Ramos (cell line): Measurements from ENCODE around the gene ZBTB4.

Source experiments
- in situ Hi-C: fragments of 300-500 bp; cut with MboI; formaldehyde crosslinking; loops from one replicate; pipeline ENCODE4 v1.14.3; 2022; ENCODE audit warnings: low sequenced_read_pairs; ENCODE audit not compliant: unreplicated experiment

Gene ZBTB4

DNA sequence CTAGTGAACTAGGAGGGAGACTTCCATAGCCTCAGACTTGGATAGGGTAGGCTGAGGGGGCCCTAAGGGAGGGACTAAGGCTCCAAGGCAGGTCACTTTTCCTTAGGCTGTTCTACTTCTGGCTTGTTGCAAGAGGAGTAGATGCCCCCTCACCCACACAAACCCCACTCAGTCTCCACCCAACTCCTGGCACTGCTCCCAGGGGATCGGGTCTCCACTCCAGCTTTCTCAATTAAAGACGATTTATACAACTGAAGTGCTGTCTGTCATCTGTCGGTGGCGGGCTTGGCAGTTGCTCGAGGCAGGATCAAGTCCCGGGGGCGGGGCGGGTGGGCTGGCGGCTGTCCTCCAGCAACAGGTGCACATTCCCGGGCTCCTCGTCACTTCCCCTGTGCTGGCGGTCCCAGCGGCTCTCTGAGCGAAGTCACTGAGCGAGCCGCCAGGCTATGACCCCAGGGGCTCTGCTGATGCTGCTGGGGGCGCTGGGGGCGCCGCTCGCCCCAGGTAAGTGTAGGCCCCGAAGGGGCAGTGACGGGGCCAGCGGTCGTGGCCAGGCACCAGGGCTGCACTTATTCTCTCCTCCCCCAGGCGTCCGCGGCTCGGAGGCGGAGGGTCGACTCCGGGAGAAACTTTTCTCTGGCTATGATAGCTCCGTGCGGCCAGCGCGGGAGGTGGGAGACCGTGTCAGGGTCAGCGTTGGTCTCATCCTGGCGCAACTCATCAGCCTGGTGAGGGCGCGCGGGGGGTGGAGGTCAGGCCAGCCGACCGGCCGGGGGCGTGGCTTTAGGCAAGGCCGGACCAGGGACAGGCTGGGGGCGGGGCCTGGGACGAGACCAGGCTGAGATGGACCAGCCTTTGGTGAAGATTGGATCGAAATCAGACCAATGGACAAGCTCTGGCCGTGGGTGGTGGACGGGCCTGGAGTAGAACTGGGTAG lies 34.5 kb downstream of the ZBTB4 start, which contains the start of gene CHRNB1:
Gene CHRNB1, plus strand, starts transcription at position 380 of the 937 bp plus-strand sequence. Its CDS starts 67 bp downstream, at position 447.
- in situ Hi-C loops, result no loop called here

DNA sequence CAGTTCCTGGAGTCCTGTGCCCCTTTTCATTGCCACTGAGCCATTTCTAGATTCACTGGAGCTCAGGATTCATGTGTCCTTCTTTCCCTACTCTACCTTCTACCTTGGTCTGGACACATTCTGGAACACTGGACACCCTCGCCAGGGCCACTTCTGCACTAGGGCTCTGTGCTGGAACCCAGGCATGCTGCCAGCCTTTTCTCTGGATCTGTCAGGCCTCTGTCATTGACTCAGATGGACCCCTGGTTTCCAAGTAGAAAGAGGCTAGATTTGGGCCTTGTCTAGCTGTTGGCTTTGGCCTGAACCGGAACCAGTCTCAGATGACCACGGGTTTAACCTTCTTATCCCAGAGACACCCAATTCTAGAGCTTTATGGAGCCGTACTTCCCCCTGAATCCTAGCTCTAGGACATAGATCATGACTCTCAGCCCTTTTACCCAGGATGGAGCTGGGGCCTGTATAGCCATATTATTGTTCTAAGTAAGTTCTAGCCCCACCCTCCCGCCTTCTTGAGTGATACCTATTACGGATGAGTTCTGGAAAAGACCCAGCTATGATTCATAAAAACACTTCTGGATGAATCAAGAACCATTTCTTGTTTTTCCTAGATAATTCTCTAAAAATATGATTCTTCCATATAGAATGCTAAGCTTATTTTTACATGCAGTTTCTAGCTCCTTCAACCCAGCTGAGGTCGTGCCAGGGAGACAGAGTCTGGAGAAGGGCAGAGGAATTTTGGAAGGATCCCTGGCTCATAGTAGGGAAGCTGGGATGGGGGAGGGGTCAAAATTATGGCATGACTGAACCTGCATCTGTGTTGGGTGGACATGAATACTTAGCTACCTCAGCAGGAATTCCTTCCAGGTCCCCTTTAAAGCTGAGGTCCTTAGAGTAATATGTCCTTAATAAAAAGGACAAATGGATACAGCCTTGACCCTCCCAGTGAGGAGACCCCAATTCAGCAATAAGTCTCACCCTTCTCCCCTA lies 35.6 kb downstream of the ZBTB4 start:
- in situ Hi-C loops, result no loop called here

DNA sequence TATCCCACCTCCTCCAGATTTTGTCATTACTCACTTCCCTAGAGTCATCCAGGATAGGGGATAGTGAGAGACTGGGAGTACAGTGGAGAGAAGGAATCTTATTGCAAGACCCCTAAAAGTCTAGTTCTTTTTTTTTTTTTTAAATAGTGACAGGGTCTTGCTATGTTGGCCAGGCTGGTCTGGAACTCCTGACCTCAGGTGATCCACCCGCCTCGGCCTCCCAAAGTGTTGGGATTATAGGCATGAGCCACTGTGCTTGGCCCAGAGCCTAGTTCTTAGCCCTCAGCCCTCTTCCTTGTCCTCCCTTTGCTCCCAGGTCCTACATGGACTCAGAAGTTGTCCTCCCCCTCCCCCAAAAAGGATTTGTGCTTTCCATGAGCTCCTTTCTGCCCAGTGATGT lies 37.3 kb downstream of the ZBTB4 start:
- in situ Hi-C loops, result no loop called here

DNA sequence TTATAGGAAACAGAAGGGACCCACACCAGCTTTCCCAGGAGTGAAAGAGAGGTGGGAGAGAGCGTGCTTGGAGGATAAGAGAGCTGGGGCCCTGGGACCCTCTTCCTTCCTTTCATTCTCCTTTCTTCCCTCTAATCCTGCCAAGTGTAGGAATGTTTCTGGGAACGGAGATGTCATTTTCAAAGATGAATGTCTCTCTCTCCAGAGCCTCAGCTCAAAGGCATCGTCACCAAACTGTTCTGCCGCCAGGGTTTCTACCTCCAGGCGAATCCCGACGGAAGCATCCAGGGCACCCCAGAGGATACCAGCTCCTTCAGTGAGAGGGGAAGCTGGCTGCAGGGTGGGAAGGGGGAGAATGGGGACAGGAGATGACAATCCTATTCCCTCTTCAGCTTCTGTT lies 38.2 kb downstream of the ZBTB4 start:
- in situ Hi-C loops, result no loop called here

DNA sequence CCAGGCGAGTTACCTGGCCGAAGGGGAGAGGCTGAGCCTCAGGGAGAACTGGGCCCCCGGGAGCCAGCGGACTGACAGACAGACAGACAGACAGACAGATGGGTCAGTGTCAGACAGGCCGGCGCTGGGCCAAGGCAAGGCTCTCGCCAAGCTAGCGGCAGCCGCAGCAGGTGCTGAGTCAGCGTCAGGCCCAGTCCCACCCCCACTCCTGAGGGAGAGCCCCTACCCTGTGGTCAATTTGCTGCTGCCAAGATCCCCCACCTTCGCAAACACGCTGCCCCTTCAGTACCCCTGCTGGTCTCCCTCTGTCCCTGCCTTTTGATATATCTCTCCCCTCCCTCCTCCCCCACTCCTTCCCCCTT lies 38.6 kb downstream of the ZBTB4 start:
- in situ Hi-C loops, result no loop called here

DNA sequence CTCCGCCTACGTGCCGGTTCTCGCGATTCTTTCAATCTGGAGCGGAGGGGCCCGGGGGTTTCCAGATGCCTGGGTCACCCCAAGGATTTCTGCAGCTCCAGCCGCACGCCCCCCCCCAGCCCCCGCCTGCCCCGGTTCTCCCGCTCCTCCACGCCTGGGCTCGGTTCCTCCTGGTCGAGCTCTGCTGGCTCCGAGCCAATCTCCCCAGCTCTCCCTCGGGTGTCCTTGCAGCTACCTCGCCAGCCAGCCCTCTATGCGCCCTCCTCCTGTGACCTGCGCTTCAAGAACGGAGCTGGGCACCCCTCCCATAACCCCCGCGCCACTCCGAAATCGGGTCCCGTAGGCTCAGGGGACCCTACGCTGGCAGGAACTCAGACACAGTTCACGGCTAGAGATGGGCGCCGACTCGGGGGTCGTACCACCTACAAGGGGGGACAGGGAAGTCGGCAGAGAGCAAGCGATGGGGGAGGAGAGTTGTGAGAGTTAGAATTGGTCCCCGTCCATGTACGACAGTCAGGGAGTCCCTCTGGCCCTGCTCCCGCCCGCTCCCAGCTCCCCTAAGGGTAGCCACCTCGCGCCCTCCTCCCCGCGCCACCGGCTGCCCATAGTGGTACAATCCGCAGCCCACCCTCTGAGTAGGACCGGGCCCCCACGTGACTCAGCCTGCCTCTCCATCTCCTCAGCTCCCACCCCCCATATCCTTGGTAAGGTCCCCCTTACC lies 39.2 kb downstream of the ZBTB4 start:
- in situ Hi-C loops, result no loop called here

DNA sequence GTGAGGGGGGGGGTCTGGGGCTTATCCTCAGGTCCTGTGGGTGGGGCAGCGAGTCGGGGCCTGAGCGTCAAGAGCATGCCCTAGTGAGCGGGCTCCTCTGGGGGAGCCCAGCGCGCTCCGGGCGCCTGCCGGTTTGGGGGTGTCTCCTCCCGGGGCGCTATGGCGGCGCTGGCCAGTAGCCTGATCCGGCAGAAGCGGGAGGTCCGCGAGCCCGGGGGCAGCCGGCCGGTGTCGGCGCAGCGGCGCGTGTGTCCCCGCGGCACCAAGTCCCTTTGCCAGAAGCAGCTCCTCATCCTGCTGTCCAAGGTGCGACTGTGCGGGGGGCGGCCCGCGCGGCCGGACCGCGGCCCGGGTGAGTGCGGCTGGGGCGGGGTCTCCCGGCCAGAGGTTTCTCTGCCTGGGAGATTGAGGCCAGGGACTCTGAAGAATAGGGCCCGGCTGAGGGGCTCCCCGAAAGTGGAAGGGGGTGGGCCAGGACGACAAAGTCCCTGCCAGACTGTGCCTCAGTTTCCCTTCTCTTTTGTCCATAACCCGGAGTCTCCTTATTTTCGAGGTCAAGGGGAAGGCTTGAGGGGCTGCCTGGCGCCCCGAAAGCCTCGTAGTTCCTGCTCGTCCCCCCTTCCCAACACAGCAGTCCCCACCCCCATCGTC lies 39.8 kb downstream of the ZBTB4 start, which contains the start of gene FGF11:
Gene FGF11, plus strand, starts transcription at position 51 of the 651 bp plus-strand sequence. Its CDS starts 109 bp downstream, at position 160.
- in situ Hi-C loops, result no loop called here

DNA sequence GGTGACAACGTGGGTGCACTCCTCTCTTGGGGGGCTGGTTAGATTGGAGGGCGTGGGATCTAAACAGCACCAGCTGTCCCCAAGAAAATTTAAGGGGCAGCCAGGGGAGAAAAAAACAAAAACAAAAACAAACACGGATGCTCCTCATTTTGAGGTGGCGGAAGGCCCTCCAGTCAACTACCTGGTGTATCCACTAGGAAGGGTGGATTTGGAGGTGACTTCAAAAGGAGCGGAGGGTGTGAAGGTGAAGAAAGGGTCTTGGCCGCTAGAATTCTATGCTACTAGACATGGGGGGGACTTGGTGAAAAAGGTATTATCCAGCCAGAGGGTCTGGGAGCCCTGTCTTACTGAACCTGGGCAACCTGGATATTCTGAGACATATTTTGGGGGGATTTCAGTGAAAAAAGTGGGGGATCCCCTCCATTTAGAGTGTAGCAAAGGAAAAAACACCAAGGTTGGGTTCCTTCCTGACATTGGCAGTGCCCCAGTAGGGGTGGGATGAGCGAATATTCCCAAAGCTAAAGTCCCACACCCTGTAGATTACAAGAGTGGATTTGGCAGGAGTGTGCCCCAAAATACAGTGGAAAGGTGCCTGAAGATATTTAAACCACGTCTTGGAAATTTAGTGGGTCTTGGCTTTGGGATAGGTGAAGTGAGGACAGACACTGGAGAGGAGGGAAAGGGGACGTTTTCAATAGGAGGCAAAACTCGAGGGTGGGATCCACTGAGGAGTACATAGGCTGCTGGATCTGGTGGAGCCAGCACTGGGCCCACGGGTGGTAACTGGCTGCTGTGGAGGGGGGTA lies 40.6 kb downstream of the ZBTB4 start:
- in situ Hi-C loops, result no loop called here

DNA sequence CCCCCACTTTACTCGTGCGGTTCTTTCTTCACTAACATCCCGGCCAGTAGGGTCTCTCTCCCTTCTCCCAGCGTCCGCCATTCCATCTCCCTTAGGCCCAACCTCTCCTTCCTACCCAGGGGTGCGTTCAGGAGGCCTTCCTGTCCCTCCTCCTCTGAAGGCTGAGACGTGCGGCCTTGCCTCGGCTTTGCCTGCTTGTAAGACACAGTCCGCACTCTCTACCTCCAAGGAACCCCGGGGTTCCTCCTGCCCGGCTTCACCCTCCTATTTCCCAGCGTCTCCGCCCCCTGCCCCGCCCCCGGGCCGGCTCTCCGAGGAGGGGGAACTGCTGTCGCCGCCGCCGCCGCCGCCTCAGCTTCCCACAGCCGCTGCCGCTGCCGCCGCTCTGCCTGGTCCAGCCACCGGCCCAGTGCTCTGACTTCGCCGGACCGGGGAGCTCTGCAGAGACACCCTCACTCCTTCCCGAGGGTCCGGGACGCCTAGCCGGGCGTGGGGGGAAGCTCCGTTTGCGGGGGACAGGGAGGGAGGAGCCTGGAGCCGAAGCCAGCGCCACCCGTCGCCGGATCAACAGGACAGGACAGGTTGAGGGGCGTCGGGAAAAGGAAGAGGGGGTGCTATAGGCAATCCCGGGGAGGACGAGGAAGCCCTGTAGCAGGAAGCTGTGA lies 41.3 kb downstream of the ZBTB4 start:
- in situ Hi-C loops, result no loop called here

DNA sequence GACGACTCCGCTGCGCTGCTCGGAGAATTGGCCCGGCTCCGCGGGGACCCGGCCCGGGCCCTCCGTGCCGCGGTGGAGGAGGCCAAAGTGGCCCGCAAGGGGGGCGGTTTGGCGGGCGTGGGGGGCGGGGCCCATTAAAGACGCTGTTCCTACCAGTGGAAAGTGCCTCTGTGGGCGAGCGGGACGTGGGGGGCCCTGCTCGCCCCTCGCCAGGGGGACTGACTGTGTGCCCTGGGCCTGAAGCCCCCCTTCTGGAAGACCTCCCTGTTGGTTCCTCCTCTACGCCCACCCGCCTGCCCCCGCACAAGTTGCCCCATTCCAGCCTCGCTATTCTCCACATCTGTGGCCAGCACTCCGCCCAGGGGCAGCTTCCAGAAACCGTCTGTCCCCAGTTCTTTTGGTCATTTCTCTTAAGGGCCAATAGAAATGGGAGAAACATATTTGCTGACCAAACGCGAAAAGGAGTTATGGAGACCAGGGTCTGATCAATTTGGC lies 42.0 kb downstream of the ZBTB4 start:
- in situ Hi-C loops, result no loop called here

DNA sequence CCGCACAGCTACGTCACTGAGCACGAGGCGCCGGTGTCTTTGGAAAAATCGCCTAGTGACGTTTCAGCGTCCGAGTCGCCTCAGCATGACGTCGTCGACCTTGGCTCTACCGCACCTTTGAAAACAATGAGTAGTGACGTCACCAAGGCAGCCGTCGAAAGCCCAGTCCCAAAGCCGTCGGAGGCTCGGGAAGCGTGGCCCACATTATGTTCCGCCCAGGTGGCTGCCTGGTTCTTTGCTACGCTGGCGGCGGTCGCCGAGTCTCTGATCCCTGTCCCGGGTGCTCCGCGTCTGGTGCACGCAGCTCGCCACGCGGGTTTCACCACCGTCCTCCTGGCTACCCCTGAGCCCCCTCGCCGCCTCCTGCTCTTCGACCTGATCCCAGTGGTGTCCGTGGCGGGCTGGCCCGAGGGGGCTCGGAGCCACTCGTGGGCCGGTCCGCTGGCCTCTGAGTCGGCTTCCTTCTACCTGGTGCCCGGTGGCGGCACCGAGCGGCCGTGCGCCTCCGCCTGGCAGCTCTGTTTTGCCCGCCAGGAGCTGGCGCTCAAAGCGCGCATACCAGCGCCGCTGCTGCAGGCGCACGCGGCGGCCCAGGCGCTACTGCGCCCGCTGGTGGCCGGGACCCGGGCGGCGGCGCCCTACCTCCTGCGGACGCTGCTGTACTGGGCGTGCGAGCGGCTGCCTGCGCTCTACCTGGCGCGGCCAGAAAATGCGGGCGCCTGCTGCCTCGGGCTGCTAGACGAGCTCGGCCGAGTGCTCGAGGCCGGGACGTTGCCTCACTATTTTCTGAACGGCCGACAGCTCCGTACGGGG lies 42.7 kb downstream of the ZBTB4 start:
- in situ Hi-C loops, result no loop called here

DNA sequence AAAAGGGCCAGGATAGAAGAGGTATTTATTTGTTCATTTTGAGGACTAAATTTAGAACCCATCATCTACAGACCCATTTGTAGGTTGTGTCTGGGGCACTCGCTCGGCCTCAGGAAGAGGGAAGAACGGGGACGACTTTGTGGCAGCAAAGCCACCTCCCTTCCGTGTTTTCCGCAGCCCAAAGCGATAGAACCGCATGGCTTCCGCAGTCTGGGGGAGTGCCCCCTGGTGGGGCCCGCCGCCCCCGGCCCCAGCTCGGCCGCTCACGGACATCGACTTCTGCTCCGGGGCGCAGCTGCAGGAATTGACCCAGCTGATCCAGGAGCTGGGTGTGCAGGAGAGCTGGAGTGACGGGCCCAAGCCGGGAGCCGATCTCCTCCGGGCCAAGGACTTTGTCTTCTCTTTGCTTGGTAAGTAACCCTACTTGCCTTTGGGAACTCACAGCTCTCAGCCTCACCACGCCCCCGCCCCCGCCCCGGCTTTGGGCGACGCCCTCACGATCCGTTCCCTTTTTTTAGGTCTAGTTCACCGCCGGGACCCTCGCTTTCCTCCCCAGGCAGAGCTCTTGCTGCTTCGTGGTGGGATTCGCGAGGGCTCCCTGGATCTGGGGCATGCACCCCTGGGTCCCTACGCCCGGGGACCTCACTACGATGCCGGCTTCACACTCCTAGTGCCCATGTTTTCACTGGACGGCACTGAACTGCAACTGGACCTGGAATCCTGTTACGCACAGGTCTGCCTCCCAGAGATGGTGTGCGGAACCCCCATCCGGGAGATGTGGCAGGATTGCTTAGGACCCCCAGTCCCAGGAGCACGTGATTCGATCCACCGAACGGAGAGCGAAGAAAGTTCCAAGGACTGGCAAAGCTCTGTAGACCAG lies 43.5 kb downstream of the ZBTB4 start:
- in situ Hi-C loops, result no loop called here

DNA sequence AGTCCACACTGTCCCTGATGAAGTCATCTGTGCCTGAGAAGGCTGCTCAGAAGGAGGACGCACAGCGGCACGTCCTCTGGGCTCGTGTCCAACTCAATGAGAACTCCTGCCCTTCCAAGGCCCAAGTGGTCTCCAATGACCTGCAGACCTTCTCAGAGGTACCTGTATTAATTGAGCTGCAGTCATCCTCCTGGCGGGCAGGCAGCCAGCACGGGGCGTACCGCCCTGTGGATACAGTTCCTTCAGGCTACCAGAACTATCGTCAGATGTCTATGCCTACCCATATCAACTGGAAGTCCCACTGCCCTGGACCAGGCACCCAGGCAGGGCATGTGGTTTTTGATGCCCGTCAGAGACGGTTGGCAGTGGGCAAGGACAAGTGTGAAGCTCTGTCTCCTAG lies 47.1 kb downstream of the ZBTB4 start:
- in situ Hi-C loops, result no loop called here

DNA sequence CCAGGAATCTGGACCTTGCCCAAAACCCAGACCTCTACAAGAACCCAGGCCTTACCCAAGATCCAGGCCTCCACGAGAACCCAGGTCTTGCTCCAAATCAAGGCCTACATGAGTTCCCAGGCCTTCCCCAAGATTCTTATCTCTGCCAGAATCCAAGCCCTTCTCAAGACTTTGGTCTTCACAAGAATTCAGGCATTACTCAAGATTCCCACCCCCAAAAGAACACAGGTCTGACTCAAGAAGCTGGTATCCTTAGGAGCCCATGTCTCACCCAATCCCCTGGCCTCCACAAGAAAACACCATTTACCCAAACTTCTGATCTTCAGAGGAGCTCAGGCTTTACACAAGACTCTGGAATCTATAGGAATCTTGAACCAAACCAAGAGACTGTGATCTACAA lies 48.2 kb downstream of the ZBTB4 start:
- in situ Hi-C loops, result no loop called here

DNA sequence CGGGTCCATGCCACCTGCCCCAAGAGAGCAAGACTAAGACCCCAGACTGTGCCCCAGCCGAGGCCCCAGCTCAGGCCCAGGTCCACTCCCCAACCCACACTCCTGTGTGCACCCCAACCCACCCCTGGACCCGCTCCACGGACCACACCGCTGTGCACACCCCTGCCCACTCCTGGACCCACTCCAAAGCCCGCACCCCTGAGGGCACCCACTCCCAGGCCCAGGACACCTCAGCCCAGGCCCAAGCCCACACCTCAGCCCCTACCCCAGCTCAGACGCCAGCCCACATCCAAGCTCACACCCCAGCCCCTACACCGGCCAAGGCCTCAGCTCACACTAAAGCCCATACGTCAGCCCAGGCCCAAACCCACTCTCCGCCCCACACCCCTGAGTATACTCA lies 49.7 kb downstream of the ZBTB4 start:
- in situ Hi-C loops, result no loop called here

DNA sequence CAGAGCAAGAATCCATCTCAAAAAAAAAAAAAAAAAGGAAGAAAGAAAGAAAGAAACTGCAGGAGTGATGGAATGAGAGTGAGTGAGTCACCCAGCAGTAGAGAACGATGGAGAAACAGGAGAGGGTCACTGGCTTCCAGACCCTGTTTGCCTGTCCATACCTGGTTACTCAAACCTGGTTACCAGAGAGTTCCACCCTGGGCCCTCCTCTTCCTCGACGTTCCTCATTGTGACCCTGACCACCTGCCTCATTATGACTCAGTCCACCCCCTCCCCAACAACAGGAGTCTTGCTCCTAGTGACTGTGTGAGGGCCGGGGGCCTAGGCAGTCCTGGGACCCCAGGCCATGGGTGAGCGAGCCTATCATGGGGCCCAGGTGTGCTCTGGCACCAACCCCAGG lies 50.9 kb downstream of the ZBTB4 start, which contains the start of gene SPEM3:
Gene SPEM3, plus strand, starts transcription at position 301 of the 400 bp plus-strand sequence. Its CDS starts 46 bp downstream, at position 347.
- in situ Hi-C loops, result no loop called here
